Breast epithelium (tissue), 3 donors: Measurements from ENCODE around the gene THADA.

Experiments
- POLR2A ChIP-seq: fragments of 450-650 bp; IDR thresholded peaks from one replicate; pipeline ENCODE4 v1.6.1; 2016; ENCODE audit warnings: antibody characterized with exemption, mild to moderate bottlenecking, moderate library complexity
- POLR2AphosphoS5 ChIP-seq, 3 donors: sonication (generic); formaldehyde crosslinking; IDR thresholded peaks; one replicate each; pipeline ENCODE4 v1.6.1; 2017; ENCODE audit warnings: antibody characterized with exemption in 3 of 3
- TF ChIP-seq, protein P1 (sequence below), 3 donors: fragments of 450-650 bp; IDR thresholded peaks; one replicate each; pipeline ENCODE4 v1.5.1; 2016 to 2017; ENCODE audit warnings: antibody characterized with exemption in 3 of 3, mild to moderate bottlenecking in 3 of 3, moderate library complexity in 3 of 3

DNA sequence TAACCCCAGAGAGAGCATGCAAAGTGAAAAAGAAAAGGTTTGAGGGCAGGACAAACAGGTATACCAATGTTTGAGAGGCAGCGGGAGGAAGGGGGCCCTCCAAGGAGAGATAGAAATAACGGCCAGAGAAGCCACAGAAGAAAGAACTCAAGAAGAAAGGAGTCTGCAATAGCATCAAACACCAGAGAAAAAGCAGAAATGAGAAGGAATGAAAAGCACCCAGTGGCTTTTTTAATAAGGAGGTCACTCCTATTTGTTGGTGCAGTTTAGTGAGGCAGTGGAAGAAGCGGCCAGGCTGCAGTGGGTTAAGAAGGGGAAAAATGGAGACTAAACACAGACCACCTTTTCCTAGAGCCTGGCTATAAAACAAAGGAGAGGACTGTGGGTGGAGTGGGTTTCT lies 177.2 kb downstream of the THADA start:
- TF ChIP-seq POLR2A (no peak), POLR2AphosphoS5 (IDR thresholded peaks at IDR 0.05) (no peak)
- TF ChIP-seq, protein P1, sequence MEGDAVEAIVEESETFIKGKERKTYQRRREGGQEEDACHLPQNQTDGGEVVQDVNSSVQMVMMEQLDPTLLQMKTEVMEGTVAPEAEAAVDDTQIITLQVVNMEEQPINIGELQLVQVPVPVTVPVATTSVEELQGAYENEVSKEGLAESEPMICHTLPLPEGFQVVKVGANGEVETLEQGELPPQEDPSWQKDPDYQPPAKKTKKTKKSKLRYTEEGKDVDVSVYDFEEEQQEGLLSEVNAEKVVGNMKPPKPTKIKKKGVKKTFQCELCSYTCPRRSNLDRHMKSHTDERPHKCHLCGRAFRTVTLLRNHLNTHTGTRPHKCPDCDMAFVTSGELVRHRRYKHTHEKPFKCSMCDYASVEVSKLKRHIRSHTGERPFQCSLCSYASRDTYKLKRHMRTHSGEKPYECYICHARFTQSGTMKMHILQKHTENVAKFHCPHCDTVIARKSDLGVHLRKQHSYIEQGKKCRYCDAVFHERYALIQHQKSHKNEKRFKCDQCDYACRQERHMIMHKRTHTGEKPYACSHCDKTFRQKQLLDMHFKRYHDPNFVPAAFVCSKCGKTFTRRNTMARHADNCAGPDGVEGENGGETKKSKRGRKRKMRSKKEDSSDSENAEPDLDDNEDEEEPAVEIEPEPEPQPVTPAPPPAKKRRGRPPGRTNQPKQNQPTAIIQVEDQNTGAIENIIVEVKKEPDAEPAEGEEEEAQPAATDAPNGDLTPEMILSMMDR (IDR thresholded peaks at IDR 0.05) = no peak
